Lower lobe of right lung (tissue), 2 donors: ENCODE measurements around the gene TIMP2. TPM values are rescaled to one million over a fixed set of nuclear protein-coding genes. Genes with fewer than 3 reads are reported as not detected.
"Not testable (repeated sequence)": the region's sequence is repeated elsewhere in the genome, so short reads cannot be mapped to it uniquely, and the experiment has no call there.

Source experiments
- ATAC-seq, 2 donors: fragments of 200-7000 bp; cut with Tn5 transposase; one replicate each; pipeline ENCODE4 v1.9.1; 2020 to 2022; ENCODE audit warnings: mild to moderate bottlenecking in 2 of 2, moderate library complexity in 2 of 2
- DNase-seq: peaks from one replicate; pipeline ENCODE4 v3.0.0-alpha.2; 2020
- H3K27ac ChIP-seq: fragments of 200-600 bp; one replicate; pipeline ENCODE4 v1.8.0; 2022
- H3K27me3 ChIP-seq: fragments of 200-600 bp; one replicate; pipeline ENCODE4 v1.8.0; 2022; ENCODE audit warnings: low read depth
- H3K36me3 ChIP-seq: fragments of 200-600 bp; one replicate; pipeline ENCODE4 v1.8.0; 2022; ENCODE audit warnings: mild to moderate bottlenecking
- H3K4me1 ChIP-seq: fragments of 200-600 bp; one replicate; pipeline ENCODE4 v1.8.0; 2022
- H3K4me3 ChIP-seq: fragments of 200-600 bp; one replicate; pipeline ENCODE4 v1.8.0; 2022; ENCODE audit warnings: mild to moderate bottlenecking
- H3K9me3 ChIP-seq: fragments of 200-600 bp; one replicate; pipeline ENCODE4 v1.8.0; 2022
- intact Hi-C: fragments of 100-400 bp; cut with DNase I; formaldehyde crosslinking; loops from one replicate; pipeline ENCODE4 v1.11.0; 2022
- total RNA-seq: library from RNA; stranded (reverse); fragmentation: NEBNext Ultra II Directional; extraction: Animal tissue kit (Norgen Biotek cat#: 25700); gene quantifications from one replicate; pipeline ENCODE4 v1.2.1, GENCODE V29; 2021
- TF ChIP-seq, protein P1 (sequence below): fragments of 200-600 bp; IDR thresholded peaks from one replicate; pipeline ENCODE4 v1.8.0; 2022; ENCODE audit warnings: antibody characterized with exemption, mild to moderate bottlenecking
- donor health status: DM: no; HTN: yes; CAD: no; lungs with severe emphysema.

TIMP2 gene
- total RNA-seq, 1 donor from 2014 or later: 260 TPM

DNA sequence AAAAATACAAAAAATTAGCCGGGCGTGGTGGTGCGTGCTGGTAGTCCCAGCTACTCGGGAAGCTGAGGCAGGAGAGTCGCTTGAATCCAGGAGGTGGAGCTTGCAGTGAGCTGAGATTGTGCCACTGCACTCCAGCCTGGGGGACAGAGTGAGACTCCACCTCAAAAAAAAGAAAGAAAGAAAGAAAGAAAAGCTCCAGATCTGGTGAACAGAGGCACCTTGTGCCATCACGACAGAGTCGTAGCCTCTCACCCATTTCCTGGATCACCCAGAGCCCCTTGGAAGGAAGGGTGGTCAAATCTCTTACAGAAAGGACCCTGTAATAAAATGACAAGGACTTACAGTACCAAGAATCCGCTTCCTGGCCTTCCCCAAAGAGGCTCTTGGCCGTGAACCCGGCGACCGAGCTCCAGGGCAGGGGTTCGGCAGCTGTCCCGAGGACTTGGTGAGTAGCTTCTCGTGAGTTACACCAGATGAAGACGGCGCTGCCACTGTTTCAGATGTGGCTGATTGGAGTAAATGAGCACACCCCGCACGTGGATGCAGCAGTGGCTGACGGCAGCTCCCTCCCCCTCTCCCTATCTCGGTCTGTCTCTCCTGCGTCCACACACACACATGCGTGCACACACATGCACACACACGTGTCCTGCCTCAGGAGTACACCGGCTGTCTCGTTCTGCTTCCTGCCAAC is 41.1 kb upstream of the TIMP2 start:
- Histone ChIP-seq H3K9me3 (no peaks in the 10 kb centered on the region), H3K4me3 (no peak overlapping the region), H3K27ac (no peak overlapping the region), H3K36me3 (peaks cover 17% of the 10 kb centered on the region), H3K27me3 (no peaks in the 10 kb centered on the region), H3K4me1 (peaks cover 11% of the 10 kb centered on the region)
- no peak for ATAC-seq
- intact Hi-C loops: loop anchor here (10.0 kb wide), 1 partner anchor 101 kb away; no protein-coding TSS in a partner anchor
- TF ChIP-seq, protein P1, sequence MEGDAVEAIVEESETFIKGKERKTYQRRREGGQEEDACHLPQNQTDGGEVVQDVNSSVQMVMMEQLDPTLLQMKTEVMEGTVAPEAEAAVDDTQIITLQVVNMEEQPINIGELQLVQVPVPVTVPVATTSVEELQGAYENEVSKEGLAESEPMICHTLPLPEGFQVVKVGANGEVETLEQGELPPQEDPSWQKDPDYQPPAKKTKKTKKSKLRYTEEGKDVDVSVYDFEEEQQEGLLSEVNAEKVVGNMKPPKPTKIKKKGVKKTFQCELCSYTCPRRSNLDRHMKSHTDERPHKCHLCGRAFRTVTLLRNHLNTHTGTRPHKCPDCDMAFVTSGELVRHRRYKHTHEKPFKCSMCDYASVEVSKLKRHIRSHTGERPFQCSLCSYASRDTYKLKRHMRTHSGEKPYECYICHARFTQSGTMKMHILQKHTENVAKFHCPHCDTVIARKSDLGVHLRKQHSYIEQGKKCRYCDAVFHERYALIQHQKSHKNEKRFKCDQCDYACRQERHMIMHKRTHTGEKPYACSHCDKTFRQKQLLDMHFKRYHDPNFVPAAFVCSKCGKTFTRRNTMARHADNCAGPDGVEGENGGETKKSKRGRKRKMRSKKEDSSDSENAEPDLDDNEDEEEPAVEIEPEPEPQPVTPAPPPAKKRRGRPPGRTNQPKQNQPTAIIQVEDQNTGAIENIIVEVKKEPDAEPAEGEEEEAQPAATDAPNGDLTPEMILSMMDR: no peak
- no peak for DNase-seq

DNA sequence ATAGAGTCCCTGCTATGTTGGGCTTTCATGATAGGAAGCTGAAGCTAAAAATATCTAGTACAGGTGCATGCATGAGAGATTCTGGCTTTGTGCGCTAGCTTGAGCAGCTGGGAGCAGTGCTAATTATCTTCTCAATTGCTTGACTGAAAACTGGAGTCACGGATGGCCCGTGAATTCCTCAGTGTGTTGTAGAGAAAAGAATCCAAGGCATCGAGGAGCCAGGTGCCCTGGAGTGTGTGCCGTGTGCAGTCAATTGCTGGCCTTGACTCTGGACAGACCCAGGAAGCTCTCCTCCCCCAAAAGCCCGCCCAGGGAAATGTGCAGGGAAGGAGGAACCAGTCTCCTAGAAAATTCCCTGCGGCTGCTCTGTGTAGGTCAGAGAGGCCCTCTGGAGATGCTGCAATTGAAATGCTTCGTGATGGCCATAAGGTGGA is 40.3 kb upstream of the TIMP2 start:
- intact Hi-C loops: loop anchor here (10.0 kb wide), 1 partner anchor 101 kb away; no protein-coding TSS in a partner anchor
- TF ChIP-seq, protein P1: no peak
- ATAC-seq (no peak), DNase-seq (no peak)
- H3K36me3 ChIP-seq: peaks cover 17% of the 10 kb centered on the region
- H3K9me3 ChIP-seq: no peaks in the 10 kb centered on the region
- no peak overlapping the region for H3K4me3 ChIP-seq
- H3K27ac ChIP-seq: no peak overlapping the region
- H3K4me1 ChIP-seq: peaks cover 10% of the 10 kb centered on the region
- H3K27me3 ChIP-seq: no peaks in the 10 kb centered on the region

DNA sequence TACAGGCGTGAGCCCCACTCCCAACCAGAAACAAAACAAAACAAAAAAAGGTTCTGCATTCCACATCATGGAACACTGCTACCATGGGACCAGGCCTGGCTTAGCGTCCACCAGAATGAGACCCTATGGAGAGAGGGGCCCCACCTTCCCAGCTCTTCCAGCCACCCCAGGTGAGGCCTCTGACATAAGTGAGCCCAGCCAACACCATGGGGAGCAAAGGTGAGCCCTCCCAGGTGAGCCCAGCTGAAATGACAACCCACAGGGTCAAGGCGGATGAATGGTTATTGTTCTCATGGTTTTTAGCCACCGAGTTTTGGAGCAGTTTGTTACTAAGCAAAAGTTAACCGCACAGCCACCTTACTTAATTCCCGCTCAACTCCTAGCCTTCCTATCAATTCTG is 38.2 kb upstream of the TIMP2 start:
- Histone ChIP-seq H3K27me3 (no peaks in the 10 kb centered on the region), H3K4me3 (no peak overlapping the region)

DNA sequence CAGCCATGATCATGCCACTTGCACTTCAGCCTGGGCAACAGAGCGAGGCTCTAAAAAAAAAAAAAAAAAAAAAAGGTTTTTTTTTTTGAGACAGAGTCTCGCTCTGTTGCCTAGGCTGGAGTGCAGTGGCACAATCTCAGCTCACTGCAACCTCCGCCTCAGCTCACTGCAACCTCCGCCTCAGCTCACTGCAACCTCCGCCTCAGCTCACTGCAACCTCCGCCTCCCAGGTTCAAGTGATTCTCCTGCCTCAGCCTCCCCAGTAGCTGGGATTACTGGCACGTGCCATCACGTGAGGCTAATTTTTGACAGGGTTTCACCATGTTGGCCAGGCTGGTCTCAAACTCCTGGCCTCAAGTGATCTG is 37.8 kb upstream of the TIMP2 start:
- DNase-seq, ATAC-seq, H3K36me3 ChIP-seq, H3K4me1 ChIP-seq, H3K9me3 ChIP-seq, H3K27ac ChIP-seq, H3K4me3 ChIP-seq, H3K27me3 ChIP-seq: not testable (repeated sequence)
- intact Hi-C loops: loop anchor here (10.0 kb wide), 1 partner anchor 98 kb away; no protein-coding TSS in a partner anchor

More for the DNA sequence above, 38.2 kb upstream of the TIMP2 start:
- H3K9me3 ChIP-seq: no peaks in the 10 kb centered on the region
- intact Hi-C loops: loop anchor here (10.0 kb wide), 1 partner anchor 99 kb away; no protein-coding TSS in a partner anchor
- no peak overlapping the region for H3K27ac ChIP-seq
- DNase-seq (no peak), ATAC-seq (no peak)
- H3K4me1 ChIP-seq: peaks cover 10% of the 10 kb centered on the region
- TF ChIP-seq, protein P1: no peak
- peaks cover 6% of the 10 kb centered on the region for H3K36me3 ChIP-seq

DNA sequence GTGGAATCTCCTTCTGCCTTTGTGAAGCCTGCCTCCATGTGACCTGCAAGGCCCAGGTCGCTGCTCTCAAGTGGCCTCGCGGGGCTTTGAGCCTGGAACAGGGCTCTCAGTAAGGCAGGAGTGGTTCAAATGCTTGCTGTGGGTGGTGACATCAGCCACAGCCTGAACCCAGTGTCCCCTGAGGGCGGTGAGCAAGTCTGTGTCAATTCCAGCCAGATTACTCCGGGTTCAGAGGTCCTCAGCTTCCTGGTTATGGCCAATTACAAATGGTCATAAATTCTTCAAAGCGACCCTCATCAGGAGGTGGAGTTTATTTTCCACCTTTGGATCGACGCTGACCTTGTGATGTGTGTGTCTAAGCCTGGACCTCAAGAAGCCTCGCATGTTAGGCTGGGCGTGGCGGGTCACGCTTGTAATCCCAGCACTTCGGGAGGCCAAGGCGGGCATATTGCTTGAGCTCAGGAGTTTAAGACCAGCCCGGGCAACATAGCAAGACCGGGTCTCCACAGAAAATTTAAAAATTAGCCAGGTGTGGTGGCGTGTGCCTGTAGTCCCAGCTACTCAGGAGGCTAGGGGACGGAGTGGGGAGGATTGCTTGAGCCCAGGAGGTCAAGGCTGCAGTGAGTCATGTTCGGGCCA is 37.3 kb upstream of the TIMP2 start:
- intact Hi-C loops: loop anchor here (10.0 kb wide), 1 partner anchor 98 kb away; no protein-coding TSS in a partner anchor
- ATAC-seq (peak; percentile 18 to 49), DNase-seq (no peak)
- no peaks in the 10 kb centered on the region for H3K9me3 ChIP-seq
- H3K27me3 ChIP-seq: no peaks in the 10 kb centered on the region
- no peaks in the 10 kb centered on the region for H3K36me3 ChIP-seq
- peaks cover 10% of the 10 kb centered on the region for H3K4me1 ChIP-seq
- no peak overlapping the region for H3K4me3 ChIP-seq
- no peak overlapping the region for H3K27ac ChIP-seq
- TF ChIP-seq, protein P1: no peak

DNA sequence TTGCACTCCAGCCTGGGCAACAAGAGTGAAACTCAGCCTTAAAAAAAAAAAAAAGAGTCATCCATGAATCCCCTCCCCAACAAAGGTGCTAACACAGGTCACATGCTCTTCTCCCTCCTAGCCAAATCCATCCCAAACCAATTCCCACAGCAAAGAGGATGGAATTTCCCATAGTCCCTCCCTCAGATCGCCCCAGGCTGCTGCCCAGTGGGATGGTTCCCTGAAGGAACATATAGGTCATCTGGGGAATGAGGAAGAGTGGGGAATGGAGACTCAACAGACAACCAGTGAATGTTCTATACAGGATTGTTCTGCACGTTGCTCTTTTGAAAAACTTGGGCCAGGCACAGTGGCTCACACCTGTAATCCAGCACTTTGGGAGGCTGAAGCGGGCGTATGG is 36.4 kb upstream of the TIMP2 start:
- Histone ChIP-seq H3K4me3 (no peak overlapping the region), H3K9me3 (no peaks in the 10 kb centered on the region), H3K36me3 (no peaks in the 10 kb centered on the region), H3K27me3 (no peaks in the 10 kb centered on the region), H3K27ac (no peak overlapping the region), H3K4me1 (peaks cover 10% of the 10 kb centered on the region)
- ATAC-seq (no peak), DNase-seq (no peak)
- TF ChIP-seq, protein P1: no peak
- intact Hi-C loops: loop anchor here (10.0 kb wide), 1 partner anchor 97 kb away; no protein-coding TSS in a partner anchor
